Epithelial cell of proximal tubule (primary cell): ENCODE results near the gene LGALS12. TPM values are rescaled to one million over a fixed set of nuclear protein-coding genes. Genes with fewer than 3 reads are reported as not detected.
A peak's percentile ranks its signal among the peaks of the same experiment; 100 is the strongest.

ENCODE experiments used
- DNase-seq: peaks from one replicate; pipeline ENCODE4 v3.0.0-alpha.2; 2011; ENCODE audit warnings: low read depth
- H3K4me3 ChIP-seq: 2 replicates; pipeline ENCODE4 v1.5.1; 2011; ENCODE audit warnings: low read depth, mild to moderate bottlenecking, low read length
- total RNA-seq: library from RNA; depleted of rRNA; stranded (reverse); fragments of >200 nt; gene quantifications from 2 replicates; pipeline ENCODE4 v1.2.3, GENCODE V29; 2015
- TF ChIP-seq, protein P1 (sequence below): conservative IDR thresholded peaks from 2 replicates; pipeline ENCODE4 v1.5.1; 2012; ENCODE audit warnings: low read depth, mild to moderate bottlenecking, low read length

The LGALS12 gene
- total RNA-seq, 1 donor from 2014 or later, result not detected

DNA sequence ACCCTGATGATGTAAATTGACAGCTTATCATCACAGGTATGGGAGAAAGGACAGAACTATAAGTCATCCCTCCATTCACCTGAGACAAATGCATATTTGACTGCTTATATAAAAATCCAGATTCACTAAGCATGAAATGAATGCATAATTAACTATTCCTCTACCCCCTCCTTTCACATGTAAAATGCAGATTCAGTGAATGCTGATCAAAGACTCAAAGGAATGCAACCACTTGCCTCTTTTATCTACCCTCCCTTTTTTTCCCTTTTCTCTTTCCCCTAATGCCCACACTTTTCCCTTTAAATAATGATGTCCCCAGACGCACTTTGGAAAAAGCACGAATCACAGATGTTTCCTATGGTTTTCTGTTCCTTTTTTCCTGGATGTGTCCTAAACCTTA, 26.2 kb downstream of the LGALS12 start:
- DNase-seq, result no peak
- TF ChIP-seq, protein P1, sequence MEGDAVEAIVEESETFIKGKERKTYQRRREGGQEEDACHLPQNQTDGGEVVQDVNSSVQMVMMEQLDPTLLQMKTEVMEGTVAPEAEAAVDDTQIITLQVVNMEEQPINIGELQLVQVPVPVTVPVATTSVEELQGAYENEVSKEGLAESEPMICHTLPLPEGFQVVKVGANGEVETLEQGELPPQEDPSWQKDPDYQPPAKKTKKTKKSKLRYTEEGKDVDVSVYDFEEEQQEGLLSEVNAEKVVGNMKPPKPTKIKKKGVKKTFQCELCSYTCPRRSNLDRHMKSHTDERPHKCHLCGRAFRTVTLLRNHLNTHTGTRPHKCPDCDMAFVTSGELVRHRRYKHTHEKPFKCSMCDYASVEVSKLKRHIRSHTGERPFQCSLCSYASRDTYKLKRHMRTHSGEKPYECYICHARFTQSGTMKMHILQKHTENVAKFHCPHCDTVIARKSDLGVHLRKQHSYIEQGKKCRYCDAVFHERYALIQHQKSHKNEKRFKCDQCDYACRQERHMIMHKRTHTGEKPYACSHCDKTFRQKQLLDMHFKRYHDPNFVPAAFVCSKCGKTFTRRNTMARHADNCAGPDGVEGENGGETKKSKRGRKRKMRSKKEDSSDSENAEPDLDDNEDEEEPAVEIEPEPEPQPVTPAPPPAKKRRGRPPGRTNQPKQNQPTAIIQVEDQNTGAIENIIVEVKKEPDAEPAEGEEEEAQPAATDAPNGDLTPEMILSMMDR, result no peak
- H3K4me3 ChIP-seq, result no peak overlapping the region

DNA sequence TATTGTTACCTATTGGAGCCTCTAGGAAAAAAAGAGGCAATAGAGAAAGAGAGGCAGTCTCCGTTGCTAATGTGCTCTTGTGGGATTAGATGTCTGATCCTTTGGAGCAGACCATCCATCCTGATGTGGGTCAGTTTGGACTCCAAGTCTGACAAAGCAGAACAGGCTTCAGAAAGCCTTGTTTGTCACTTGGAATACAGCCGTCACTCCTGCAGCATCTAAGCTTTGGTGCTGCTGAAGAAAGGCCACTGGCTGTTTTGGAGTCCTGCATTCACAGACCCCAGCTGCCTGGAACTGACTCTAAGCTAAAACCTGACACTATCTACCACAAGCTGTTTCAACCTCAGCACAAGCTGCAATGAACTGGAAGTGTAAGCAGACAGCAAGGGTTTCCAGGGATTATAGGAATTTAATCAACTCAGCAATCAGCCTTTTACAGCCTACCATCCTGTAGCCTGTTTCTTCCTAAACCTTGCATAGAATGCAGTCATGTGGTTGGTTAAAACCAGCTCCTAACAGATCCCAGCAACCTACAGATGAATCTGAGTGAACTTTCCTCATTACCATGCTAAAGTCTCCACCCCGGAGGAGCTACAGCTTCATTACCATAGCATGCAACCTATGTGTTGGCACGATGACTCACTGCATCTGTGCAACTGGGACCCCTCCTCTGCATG, 27.1 kb downstream of the LGALS12 start:
- DNase-seq, result no peak
- TF ChIP-seq, protein P1, result no peak
- no peak overlapping the region for H3K4me3 ChIP-seq

DNA sequence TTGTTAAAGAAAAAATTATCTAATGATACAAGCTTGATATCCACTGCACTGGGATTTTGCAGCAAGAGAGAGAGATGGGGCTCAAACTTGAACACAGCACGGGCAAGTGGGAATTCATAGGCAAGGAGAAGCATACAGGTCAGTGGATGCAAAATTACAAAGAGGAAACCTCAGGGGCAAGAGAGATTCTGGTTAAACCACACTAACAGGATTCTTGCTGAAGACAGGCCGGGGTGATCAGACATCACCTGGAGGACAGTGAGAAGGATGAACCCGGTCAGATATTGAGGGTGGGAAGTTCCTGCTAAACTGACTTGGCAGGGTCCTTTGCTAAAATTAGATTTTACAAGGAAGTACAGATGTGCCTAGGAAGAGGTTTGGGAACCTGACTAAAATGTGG, 28.2 kb downstream of the LGALS12 start:
- TF ChIP-seq, protein P1, result no peak
- DNase-seq, result no peak
- no peak overlapping the region for H3K4me3 ChIP-seq

DNA sequence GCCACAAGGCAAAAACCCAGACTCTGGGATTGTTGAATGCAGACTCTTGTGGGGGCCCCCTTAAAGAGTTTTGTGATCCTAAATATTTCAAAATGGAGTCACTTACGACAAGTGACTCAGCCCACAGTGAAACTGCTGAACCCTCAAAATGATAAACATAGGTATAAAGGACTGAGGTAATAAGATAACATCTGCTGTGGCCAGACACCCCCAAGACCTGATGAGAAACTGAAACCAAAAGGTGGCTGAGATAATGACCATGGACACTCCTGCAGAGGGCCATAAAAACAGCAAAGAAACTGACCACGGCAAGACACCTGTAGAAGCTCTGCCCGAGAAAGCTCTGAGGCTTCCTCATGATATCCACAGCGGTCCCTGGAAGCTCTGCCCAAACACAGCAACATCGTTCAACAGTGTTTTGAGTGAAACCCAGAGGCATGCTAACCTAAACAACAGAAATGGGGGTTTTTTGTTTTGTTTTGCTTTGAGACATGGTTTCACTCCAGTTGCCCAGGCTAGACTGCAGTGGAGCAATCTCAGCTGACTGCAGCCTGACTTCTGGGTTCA, 29.1 kb downstream of the LGALS12 start:
- no peak for DNase-seq
- no peak overlapping the region for H3K4me3 ChIP-seq
- TF ChIP-seq, protein P1, result no peak

DNA sequence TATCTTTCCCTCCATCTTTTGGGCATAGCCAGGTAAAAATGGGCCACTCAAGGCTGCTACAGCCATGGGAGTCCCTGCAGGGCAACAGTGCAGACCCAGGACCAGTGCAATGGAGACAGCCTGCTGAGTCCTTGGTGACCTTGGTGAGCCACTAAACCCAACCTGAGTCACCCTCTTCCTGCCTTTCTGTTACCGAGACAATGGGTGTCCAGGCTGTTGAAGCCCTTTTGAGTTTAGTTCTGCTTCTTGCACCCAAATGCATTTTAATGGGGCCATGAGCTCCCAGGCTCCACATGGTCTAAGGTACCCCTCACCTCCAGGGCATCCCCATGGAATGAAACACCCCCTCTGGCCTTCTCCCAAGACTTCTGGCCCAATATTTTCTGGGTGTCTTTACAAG, 29.9 kb downstream of the LGALS12 start:
- H3K4me3 ChIP-seq, result no peak overlapping the region
- TF ChIP-seq, protein P1, result no peak
- no peak for DNase-seq

DNA sequence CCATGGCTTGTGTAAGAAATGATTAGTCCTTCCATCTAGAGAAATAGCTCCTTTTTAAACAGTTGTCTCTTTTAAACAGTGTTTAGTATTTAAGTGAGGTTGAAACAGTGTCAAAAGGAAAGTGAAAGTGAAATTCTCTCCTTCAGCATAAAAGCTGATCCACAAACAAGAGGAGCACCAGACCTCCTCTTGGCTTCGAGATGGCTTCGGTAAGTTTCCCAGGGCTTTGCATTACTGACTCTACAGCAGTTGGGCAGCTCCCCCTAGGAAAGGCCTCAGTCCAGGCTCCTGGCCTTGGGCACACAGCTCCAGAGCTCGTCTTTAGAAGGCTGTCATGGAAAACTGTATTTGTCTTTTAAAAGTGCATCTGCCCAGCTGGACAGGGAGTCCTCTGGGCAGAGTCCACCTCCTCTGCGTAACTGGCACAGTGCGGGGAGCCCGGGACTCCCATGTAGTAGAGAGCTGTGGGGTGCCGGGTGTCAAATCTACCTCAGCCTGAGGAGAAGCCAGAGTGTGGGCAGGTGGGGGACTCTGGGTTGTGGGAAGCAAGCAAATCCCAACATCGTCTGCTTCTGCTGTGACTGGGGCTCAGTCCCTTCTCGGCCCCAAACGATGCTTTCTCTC, 30.9 kb downstream of the LGALS12 start, which contains the start of gene PLAAT4:
PLAAT4 (plus strand) TSS at position 140 of the 624 bp plus-strand sequence; CDS start at position 201, 61 bp downstream.
- H3K4me3 ChIP-seq, result peak within 1 kb of the TSS; percentile 41
- DNase-seq, result peak; percentile 43
- TF ChIP-seq, protein P1, result no peak
